Fibroblast of the aortic adventitia (primary cell): ENCODE results near the gene FREM3. TPM values are rescaled to one million over a fixed set of nuclear protein-coding genes. Genes with fewer than 3 reads are reported as not detected.
"Not testable (repeated sequence)": the region's sequence is repeated elsewhere in the genome, so short reads cannot be mapped to it uniquely, and the experiment has no call there.

Experiments
- DNase-seq: peaks from one replicate; pipeline ENCODE4 v3.0.0-alpha.2; 2010; ENCODE audit warnings: low read depth
- H3K4me3 ChIP-seq: 2 replicates; pipeline ENCODE4 v1.5.1; 2011; ENCODE audit warnings: low read depth, mild to moderate bottlenecking, control low read depth, low read length, moderate library complexity
- CTCF ChIP-seq: IDR thresholded peaks from 2 replicates; pipeline ENCODE4 v1.5.1; 2011; ENCODE audit warnings: mild to moderate bottlenecking, low read length, control low read depth, inconsistent platforms; ENCODE audit not compliant: insufficient read depth
- total RNA-seq: library from RNA; depleted of rRNA; stranded (reverse); fragments of >200 nt; gene quantifications from 2 replicates; pipeline ENCODE4 v1.2.3, GENCODE V29; 2012; ENCODE audit warnings: low replicate concordance

Gene FREM3
- total RNA-seq, 1 donor, result not detected

- H3K4me3 ChIP-seq, result no peak overlapping the region
- no peak for DNase-seq
- no peak for TF ChIP-seq CTCF
Measured at GRCh38 chr4:143726714-143727113, 26.2 kb upstream of the FREM3 start.

GRCh38 chr4:143721317-143721716 is 20.8 kb upstream of the FREM3 start:
- no peak for DNase-seq
- H3K4me3 ChIP-seq, result no peak overlapping the region
- TF ChIP-seq CTCF, result no peak

GRCh38 chr4:143718748-143719147 is 18.3 kb upstream of the FREM3 start:
- not testable (repeated sequence) for DNase-seq, H3K4me3 ChIP-seq

- TF ChIP-seq CTCF, result no peak
- H3K4me3 ChIP-seq, result no peak overlapping the region
- no peak for DNase-seq
Measured at GRCh38 chr4:143713955-143714625, 13.6 kb upstream of the FREM3 start.

- no peak for TF ChIP-seq CTCF
- no peak overlapping the region for H3K4me3 ChIP-seq
- DNase-seq, result no peak
Measured at GRCh38 chr4:143713553-143713952, 13.1 kb upstream of the FREM3 start.

- no peak for DNase-seq
- TF ChIP-seq CTCF, result no peak
- no peak overlapping the region for H3K4me3 ChIP-seq
Measured at GRCh38 chr4:143712155-143712550, 11.7 kb upstream of the FREM3 start.

- no peak overlapping the region for H3K4me3 ChIP-seq
- no peak for DNase-seq
- TF ChIP-seq CTCF, result no peak
Measured at GRCh38 chr4:143711543-143712154, 11.2 kb upstream of the FREM3 start.
